ENCODE results near the gene CNOT4. TPM values are rescaled to one million over a fixed set of nuclear protein-coding genes. Genes with fewer than 3 reads are reported as not detected.

The CNOT4 gene
- total RNA-seq = 39.8 TPM

DNA sequence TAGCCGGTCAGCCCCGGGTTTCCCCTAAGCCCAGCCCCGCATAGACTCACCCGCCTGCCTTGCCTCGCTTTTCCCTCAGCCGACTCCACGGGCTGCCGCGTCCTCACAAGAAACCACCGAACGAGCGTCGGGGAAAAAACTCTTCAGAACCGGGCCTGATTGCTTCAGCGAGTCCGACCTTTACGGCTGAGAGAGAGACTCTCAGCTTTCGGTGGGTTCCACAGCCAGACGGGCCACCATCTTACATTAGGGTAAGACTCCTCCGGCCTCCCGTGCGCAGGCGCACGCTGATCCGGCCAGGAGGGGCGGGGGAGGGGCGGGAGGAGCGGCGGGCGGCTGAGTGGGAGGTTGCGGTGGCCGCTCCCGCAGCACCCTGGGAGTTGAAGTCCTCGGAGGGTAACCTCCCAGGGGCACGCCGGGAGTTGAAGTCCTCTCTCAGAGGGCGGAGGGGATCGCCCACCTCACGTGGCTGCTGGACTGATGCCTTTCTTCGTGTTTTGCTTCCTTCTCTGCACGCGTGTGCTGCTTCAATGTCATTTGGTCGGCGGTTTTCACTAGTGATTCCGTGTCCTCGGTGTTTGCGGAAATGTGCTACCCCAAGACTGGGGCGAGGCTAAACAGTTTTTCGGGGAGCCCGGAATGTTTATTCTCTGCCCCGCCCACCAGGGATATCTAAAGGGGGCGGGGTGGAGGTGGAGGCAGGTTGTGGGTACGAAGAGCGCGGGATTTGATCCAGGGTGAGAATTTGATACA lies at the start of gene CNOT4:
Gene CNOT4, minus strand, starts transcription at position 264 of the 753 bp plus-strand sequence. CDS start 71,771 bp downstream, outside the sequence.

GRCh38 chr7:135557455-135558336 lies 47.8 kb upstream of the CNOT4 start, which contains the start of gene NUP205:
Gene NUP205 (plus strand): TSS chr7:135557917. CDS start chr7:135557945, 28 bp downstream.

Other genes starting within 250 kb of the CNOT4 start
- 68.2 TPM for gene NUP205, start 47.8 kb upstream of the CNOT4 start, total RNA-seq
- gene STMP1, start 152.4 kb upstream of the CNOT4 start, total RNA-seq = 44.4 TPM
- gene SLC13A4, start 218.1 kb upstream of the CNOT4 start, total RNA-seq = 0.63 TPM
- gene FAM180A, start 238.7 kb upstream of the CNOT4 start, total RNA-seq = not detected